GM18505 (cell line): Measurements from ENCODE around the gene LIMS2.

ENCODE experiments used
- ATAC-seq: cut with Tn5 transposase; IDR thresholded peaks from one replicate; pipeline ENCODE4 v1.9.1; 2021; ENCODE audit not compliant: unreplicated experiment
- POLR2A ChIP-seq: IDR thresholded peaks from 4 replicates; pipeline ENCODE4 v1.6.1; 2011; ENCODE audit warnings: borderline replicate concordance; ENCODE audit not compliant: insufficient read depth, insufficient read length; ENCODE audit errors: extremely low read depth

The LIMS2 gene

DNA sequence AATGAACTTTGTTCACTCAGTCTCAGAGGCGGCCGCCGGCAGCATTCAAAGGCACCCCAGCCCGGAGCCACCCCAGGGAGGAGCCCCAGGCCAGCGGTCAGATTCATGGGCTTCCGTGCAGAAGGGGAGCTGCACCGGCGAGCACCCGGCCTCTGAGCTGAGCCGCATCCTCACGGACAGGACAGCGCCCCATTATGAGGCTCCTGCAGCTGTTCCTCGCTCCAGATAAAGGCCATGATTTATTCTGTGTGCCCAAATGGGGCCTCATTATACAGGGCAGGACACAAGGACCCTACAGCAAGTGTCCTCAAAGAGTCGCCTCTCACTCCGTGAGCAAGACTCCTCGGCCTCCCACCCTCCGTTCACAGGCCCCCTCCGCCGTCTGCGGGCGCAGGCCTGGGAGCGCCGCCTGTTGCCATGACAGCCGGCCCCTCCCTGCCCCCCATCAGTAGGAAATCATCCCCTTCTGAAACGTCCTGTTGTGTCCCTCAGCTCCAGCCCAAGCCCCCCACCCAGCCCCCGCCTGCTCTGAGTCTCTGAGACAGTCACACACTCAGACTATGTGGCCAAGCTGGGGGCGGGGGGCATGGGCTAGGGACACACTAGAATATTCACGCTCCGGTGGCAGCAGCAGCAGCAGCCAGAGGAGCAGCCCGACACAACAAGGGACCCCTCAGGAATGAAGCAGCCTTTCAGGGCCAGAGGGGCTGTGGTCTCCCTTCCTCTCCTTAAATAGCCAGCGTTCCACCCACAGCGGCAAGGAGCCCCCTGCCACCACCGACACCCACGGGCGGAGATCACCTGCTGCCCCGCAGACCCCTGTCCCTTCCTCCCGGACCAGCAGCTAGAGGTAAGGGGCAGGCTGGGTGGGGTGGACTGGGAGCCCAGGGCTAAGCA lies 29.7 kb downstream of the LIMS2 start, which contains the start of gene GPR17:
TSS of gene GPR17 (plus strand) at position 759 of the 897 bp plus-strand sequence. CDS start 4,583 bp downstream, outside the sequence.
- TF ChIP-seq POLR2A: no peak
- no peak for ATAC-seq

DNA sequence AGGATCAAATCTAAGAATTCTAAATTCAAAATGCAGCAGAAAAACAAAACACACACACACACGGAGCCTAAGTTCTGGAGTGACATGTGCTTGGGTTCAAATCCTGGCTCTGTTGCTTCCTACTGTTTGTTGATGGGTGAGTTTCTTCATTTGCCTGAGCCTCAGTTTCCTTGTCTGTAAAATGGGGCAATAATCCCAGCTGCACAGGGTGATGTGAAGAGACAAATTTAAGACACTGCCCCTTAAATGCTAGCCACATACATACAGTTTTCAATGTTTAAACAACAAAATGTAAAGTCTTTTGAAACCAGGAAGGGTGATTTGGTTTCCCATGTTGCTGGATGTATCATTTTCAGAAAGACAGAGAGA lies 30.3 kb downstream of the LIMS2 start:
- no peak for ATAC-seq
- no peak for TF ChIP-seq POLR2A

DNA sequence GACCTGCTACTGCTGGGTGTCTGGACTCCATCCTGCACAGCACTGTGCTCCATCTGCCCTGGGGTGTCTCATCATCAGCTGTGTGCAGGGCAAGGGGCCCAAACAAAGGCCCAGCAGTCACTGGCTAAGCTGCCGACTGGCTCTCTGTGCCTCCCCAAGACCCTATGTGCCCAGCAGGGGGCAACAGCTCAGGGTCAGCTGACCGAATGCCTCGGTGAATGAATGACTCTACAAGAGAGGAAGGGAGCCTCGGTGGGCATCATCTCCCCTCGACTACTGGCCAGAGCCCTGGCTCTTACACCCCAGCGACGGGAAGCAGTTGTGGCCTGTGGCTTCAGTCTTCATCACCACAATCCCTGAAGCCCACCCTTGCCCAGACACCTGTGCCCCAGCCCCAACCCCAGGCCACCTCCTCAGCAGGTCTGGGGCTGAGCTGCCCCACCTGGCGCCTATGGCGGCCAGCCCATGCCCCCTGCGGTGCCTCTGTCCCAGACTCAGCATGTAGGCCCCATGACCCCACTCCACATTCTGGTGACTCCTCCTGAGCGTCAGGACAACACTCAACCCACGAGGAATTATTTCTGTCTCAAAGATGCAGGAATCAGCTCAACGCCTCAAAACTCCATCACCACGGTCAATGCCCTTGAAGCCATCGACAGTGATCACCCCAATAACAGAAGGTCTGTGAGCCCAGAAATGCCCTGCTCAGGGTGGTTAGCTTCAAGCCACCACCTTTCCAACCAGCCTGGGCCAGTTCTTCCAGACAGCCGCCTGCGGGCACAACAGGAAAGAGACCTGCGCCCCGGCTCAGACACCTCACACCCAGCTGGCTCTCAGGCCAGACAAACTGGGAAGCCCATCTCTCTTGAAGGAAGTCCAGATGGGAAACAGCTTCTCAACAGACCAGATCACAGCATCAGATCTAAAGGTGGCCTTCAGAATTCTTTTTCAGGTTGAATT lies 31.0 kb downstream of the LIMS2 start:
- no peak for ATAC-seq
- no peak for TF ChIP-seq POLR2A

DNA sequence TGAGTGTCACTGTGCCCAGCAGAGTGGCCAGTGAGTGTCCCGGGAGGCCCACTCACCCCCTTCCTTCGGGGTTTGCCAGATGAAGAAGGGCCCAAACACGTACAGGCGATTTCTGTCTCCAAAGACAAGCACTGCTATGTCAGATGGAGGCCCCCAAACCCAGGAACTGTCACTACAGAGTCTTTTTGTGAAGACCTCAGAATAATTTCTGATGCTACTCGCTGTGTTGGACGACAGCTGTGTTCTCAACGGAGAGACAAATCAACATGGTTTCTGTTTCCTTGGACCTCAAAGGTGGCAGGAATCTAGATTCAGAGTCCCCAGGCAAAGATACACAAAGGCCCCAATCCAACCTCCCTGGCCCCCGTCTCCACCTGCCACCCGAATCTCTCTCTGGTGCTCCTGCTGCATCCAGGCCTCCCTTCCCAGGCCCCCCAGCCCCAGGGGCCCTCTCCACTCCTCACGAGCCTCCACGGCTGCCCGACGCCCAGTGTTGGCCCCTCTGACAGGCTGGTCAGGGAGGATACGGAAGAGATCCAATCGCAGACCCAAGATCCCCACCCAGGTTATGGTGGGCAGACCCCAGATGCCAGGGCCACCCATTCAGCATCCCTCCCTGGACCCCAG lies 31.8 kb downstream of the LIMS2 start:
- no peak for ATAC-seq
- TF ChIP-seq POLR2A: no peak

DNA sequence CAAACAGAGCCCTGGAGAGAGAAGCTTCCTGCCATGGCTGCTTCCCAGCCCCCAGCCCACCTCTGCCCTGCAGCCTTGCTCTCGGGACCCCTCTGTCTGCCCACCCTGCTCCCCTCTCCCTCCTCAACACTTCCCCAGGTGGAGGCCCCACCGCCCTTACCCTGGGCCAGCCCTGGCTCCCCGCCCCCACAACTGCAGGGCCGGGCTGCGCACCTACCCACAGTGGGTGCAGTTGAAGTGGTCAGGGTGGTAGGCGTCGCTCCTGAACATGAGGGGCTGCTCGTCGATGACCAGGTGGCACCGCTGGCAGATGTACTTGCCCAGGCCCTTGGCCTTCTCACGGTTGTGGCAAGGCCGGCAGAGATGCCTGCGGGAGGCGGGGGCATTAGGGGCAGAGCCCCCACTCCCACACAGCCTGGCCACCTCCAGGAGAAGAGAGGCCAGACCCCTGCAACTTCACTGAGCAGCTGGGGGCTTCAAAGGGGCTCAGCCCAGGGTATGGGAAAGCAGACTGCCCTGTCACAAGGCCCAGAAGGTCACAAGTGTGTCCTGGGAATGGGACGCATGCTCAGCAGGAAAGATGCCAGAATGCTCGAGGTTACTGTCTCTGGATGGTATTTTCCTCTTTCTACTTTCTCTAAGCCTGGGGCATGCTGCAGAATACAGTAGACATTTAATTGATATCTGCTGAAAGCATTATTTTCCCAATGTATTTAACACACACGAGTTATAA lies 32.5 kb downstream of the LIMS2 start:
- TF ChIP-seq POLR2A: no peak
- no peak for ATAC-seq

DNA sequence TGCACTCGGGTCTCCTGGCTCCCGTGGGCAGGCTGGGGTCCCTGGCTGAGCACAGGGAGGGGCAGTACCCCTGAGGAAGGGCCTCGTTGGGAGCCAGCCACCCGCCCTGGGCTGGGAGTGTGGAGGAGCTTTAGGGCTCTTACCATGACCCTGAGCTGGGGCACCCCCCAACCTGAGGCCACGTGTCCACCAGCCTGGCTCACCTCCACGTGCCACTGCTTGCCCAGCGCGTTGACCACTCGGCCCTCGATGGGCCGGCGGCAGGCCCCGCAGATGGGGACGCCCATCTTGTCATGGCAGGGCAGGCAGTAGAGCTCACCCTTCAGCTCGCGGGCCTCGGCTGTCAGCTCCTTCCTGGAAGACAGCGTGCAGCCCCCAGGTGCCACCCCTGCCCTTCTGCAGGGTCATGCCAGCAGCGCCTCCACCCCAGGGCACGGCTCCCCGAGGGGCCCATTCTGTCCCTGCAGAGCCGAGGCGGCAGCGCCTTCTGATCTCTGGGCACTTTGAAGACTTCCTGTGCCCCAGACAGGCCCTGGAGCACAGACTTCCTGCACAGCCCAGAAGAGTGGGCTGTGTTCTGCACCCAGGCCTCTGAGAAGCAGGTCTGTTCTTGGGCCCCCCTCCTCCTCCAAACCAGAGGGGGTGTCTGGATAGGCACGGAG lies 33.4 kb downstream of the LIMS2 start:
- TF ChIP-seq POLR2A: no peak
- no peak for ATAC-seq

DNA sequence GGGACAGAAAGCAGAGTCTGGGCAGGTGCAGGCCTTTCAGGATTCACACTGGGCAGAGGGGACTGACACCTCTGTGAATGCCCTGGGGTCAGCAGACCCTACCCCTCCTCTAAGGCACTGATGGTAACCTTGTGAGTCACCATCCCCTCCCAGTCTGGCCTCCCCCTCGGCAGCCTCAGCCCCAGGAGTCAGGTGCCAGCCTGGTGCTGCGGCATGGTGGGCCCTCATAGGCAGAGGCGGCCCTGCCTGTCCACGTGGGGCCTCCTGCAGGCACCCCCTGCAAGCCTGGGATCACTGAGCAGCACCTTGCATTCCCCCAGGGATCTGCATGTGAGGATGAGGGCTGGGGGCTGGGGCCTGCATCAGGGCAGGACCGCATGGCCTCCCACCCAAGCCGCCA lies 34.2 kb downstream of the LIMS2 start:
- ATAC-seq: no peak

DNA sequence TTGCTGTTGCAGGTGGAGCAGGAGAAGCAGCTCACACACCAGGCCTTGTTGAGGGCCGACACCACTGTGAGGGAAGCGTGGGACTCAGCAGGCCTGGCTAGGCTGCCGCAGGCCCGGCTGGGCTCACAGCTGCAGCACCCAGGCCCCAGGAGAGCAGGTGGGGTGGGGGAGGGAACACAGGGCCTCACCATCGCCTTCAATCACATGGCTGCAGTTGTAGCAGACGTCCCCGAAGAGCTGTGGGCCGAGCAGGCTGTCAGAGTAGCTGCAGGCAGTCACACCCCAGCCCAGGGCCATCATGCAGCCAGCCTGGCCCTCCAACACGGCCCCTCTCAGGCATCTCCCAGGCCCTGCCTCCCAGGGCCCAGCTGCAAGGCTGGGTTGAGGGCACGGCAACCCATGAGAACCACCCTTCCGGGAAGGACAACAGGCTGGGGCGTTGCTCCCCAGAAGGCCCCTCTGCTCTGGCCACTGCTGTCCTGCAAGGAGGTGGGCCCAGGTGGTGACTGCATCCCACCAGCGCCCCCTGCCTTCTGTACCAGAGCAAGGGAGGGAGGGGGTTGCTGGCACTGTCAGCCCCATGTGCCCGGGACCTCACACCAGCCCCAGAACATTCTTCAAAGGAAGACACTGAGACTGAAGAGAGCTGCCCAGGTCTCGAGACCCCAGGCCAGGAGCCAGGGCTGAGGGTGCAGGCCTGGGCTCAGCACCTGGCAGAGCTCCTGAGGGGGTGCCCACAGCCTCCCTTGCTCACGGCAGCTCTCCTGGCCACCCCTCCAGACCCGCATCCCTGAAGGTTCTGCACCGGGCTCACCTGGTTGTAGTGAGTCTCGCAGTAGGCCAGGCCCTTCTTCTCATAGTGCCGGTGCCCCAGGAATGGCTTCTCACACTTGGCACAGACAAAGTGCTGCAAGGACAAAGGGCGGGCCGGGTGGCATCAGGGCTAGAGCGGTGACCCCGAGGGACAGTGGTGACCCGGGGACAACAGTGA lies 35.0 kb downstream of the LIMS2 start:
- peak; percentile 42 for ATAC-seq
- no peak for TF ChIP-seq POLR2A

More for the DNA sequence above, 34.2 kb downstream of the LIMS2 start:
- no peak for TF ChIP-seq POLR2A

DNA sequence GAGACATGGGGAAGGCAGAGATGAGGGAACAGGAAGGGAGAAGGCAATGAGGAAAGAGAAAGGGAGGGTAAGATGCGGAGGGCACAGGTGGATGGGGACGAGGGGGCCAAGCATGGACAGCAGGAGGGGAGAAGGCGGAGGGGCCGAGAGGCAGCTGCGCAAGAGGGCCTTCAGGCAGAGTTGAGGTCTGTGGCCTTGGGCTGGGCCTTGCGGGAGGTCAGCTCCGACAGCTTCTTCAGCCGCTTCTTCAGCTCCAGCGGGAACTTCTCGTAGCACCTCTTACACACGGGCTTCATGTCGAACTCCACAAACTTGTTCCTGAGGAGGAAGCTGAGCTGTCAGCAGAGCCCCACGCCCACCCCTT lies 36.2 kb downstream of the LIMS2 start:
- TF ChIP-seq POLR2A: no peak
- no peak for ATAC-seq

DNA sequence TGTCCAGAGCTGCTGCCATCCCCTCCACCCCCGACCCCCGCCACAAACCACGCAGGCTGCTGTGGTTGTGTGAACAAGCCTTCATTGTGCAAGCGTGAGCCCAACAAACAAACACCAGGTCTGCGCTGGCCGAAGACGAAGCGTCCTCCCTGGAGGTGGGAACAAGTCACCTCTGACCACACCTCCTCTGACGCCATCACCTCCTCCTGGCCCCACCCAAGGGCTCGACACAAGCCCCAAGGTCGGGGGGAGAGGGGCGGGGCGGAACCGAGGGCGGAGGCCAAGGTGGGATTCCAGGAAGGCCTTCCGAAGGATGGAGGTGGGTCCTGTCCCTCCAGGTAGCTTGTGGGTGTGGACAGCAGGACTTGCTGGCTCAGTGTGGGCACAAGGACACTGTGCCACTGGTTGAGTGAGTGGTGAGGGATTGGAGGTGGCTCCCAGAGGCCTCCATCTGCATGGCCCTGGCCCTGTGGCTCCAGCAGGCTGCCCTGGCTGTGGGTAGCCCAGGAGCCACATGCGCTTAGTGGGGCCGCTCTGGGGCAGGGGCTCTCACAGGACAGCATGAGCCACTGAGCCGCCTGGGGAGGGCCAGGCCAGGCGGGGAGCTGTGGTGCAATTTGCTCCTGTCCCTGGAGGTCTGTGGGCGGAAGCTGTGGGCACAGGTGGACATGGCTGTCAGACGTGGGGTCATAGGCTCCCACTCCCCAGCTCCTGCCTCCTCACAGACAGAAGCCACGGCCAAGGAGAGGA lies 36.8 kb downstream of the LIMS2 start:
- TF ChIP-seq POLR2A: no peak

More for the DNA sequence above, 36.8 kb downstream of the LIMS2 start:
- no peak for ATAC-seq
